Stimulated activated CD4-positive, alpha-beta T cell treated with anti-CD3 and anti-CD28 coated beads, Interleukin-4, amount 100 ng/mL, for 1 hour (primary cell): ENCODE results near the gene AFP.

Experiments
- DNase-seq: peaks from one replicate; pipeline ENCODE4 v3.0.0-alpha.2; 2020

AFP gene

DNA sequence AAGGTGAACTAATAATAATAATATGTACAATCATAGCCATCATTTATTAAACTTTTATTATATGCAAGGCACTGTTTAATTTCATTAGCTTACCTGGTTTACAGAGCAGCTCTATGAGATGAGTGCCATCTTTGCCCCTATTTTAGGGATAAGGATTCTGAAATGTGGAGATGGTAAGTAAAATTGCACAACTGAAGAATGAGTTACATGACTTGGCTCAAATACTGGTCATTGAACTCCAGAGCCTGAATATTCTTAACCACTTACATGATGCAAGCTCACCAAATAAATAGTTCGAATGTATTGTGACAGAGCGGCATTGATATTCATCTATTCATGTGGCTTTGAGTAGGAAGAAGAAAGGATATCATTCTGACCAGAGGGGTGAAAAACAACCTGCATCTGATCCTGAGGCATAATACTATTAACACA is 20.2 kb upstream of the AFP start:
- no peak for DNase-seq

DNA sequence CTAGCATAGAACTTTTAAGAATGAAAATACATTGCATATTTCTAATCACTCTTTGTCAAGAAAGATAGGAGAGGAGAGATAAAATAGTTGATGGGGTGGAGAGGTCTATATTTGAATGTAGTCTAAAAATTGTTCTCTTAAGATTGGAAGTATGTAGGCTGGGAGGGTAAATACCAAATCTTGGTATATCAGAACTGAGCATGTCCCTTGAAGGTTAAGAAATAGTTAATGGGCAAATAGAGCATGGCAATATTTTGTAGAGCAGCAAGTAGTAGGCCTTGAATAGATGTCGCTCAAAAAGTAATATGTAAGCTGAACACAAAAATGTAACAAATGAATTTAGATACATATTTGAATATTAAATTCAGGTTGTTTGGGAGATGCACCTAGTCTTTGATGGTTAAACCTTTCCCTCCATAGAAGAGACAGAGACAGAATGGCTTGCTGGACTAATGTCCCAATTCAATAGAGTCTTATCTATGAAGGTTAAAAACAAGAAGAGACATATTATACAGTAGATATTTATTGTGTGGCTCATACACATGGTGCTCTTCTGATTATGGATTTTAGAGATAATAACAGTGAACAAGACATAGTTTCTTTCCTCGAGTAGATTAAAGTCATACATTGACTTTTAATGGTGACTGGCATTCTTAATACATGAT is 19.5 kb upstream of the AFP start:
- DNase-seq = no peak

DNA sequence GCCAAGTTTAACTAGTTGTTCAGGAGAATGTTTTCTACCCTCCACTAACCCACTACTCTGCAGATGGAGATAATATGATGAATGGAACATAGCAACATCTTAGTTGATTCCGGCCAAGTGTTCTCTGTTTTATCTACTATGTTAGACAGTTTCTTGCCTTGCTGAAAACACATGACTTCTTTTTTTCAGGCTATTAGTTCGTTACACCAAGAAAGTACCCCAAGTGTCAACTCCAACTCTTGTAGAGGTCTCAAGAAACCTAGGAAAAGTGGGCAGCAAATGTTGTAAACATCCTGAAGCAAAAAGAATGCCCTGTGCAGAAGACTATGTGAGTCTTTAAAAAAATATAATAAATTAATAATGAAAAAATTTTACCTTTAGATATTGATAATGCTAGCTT is 18.7 kb upstream of the AFP start:
- no peak for DNase-seq

DNA sequence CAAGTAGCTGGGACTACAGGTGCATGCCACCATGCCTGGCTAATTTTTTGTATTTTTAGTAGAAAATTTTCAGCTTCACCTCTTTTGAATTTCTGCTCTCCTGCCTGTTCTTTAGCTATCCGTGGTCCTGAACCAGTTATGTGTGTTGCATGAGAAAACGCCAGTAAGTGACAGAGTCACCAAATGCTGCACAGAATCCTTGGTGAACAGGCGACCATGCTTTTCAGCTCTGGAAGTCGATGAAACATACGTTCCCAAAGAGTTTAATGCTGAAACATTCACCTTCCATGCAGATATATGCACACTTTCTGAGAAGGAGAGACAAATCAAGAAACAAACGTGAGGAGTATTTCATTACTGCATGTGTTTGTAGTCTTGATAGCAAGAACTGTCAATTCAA is 18.0 kb upstream of the AFP start:
- no peak for DNase-seq

DNA sequence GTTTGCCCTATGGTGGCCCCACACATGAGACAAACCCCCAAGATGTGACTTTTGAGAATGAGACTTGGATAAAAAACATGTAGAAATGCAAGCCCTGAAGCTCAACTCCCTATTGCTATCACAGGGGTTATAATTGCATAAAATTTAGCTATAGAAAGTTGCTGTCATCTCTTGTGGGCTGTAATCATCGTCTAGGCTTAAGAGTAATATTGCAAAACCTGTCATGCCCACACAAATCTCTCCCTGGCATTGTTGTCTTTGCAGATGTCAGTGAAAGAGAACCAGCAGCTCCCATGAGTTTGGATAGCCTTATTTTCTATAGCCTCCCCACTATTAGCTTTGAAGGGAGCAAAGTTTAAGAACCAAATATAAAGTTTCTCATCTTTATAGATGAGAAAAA is 17.3 kb upstream of the AFP start:
- no peak for DNase-seq

DNA sequence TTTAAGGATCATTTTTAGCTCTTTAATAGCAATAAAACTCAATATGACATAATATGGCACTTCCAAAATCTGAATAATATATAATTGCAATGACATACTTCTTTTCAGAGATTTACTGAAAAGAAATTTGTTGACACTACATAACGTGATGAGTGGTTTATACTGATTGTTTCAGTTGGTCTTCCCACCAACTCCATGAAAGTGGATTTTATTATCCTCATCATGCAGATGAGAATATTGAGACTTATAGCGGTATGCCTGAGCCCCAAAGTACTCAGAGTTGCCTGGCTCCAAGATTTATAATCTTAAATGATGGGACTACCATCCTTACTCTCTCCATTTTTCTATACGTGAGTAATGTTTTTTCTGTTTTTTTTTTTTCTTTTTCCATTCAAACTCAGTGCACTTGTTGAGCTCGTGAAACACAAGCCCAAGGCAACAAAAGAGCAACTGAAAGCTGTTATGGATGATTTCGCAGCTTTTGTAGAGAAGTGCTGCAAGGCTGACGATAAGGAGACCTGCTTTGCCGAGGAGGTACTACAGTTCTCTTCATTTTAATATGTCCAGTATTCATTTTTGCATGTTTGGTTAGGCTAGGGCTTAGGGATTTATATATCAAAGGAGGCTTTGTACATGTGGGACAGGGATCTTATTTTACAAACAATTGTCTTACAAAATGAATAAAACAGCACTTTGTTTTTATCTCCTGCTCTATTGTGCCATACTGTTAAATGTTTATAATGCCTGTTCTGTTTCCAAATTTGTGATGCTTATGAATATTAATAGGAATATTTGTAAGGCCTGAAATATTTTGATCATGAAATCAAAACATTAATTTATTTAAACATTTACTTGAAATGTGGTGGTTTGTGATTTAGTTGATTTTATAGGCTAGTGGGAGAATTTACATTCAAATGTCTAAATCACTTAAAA is 16.6 kb upstream of the AFP start:
- no peak for DNase-seq

DNA sequence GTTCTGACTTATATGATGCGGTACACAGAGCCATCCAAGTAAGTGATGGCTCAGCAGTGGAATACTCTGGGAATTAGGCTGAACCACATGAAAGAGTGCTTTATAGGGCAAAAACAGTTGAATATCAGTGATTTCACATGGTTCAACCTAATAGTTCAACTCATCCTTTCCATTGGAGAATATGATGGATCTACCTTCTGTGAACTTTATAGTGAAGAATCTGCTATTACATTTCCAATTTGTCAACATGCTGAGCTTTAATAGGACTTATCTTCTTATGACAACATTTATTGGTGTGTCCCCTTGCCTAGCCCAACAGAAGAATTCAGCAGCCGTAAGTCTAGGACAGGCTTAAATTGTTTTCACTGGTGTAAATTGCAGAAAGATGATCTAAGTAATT is 15.4 kb upstream of the AFP start:
- no peak for DNase-seq

DNA sequence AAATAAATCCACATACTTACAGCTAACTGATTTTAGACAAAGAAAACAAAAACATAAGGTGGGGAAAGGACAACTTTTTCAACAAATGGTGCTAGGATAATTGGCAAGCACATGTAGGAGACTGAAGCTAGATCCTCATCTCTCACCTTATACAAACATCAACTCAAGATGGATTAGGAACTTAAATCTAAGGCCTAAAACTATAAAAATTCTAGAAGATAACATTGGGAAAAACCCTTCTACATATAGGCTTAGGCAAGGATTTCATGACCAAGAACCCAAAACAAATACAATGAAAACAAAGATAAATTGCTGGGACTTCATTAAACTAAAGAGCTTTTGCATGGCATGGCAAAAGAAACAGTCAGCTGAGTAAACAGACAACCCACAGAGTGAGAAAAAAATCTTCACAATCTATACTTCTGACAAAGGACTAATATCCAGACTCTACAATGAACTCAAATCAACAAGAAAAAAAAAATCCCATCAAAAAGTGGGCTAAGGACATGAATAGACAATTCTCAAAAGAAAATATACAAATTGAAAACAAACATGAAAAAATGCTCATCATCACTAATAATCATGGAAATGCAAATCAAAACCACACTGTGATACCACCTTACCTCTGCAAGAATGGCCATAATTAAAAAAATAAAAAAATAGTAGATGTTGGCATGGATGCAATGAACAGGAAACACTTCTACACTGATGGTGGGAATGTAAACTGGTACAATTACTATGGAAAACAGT is 14.1 kb upstream of the AFP start:
- no peak for DNase-seq

DNA sequence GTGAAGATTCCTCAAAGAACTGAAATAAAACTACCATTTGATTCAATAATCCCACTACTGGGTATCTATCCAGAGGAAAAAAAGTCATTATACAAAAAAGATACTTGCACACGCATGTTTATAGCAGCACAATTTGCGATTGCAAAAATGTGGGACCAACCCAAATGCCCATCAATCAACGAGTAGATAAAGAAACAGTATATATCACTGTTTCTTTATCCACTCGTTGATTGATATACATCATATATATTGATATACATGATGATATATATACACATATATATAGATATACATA is 13.6 kb upstream of the AFP start:
- DNase-seq = no peak

DNA sequence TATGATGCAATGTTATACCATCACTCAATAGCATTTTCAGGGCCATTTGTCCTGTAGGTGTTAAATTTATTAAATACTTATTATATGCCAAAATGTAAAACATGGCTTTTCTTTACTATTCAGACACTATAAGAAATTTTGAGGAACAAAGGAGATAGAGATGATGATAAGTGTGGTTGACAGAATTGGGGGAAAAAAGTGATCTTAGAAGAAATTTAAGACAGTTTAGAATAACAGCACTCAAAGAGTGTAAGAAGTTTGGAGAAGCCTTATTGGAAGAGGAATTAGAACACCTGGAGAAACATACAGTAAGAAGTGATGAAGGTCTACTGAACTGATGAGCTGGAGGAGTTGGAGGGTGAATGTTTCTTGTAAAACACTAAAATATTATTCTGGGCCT is 12.8 kb upstream of the AFP start:
- DNase-seq = no peak

DNA sequence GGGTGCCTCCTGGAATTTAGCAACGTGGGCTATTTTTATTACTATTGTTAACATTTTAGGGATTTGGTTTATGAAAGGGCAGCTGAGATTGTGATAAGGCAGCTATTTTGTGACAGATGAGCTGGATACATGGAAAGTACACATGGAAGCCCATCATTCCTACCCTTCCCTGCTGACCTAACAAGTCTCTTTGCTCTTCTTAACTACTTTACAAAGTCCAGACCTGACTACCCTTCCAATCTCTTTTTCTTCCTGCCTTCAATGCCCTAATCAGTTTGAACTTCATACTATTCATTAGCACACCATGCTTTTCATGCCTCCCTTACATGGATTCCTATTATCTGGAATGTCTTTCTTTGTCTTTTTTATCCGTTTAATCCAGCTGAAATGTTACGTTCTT is 9.4 kb upstream of the AFP start:
- no peak for DNase-seq

DNA sequence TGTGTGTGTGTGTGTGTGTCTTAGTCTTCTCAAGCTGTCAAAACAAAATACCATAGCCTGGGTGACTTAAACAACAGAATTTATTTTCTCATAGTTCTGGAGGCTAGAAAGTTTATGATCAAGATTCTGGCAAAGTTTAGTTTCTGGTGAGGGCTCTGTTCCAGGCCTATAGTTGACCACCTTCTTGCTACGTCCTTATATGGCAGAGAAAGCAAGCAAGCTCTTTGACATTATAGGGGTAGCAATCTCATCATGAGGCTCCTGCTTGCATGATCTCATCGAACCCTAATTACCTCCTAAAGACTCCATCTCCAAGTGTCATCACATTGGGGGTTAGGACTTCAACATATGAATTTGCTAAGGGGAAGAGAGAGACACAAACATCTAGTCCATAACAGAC is 6.9 kb upstream of the AFP start:
- DNase-seq = no peak

DNA sequence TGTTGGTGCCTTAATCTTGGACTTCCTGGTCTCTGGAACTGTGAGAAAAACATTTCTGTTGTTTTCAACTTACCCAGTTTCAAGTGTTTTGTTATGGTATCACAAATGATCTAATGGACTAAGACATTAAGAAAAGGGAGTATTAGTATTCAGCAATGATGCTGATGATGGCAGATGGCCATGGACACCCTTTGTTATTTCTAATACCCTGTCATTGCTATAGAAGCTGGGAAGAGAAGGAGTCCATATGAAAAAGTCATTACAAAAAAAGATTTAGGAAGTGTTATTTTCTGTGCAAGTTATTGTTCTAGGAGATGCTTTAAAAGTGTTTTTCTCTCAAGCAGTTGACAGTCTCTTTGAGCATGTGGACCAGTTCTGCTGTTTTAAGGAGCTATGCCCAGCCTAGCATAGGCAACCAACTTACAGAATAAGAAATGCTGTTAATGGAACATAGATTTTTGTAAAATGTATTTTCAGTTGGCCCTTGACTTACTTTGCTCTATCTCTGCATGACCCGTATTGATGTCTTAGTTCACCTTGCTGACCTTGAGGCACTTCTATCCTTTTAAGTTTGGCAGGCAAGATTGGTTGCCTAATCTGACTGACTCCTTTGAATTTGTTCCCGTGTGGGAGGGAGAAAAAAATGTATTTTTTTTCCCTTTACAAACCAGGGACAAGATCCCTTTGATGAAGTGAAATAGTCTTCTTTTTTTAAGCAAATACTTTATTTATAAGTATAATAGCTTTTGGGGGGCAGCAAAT is 6.0 kb upstream of the AFP start:
- no peak for DNase-seq

DNA sequence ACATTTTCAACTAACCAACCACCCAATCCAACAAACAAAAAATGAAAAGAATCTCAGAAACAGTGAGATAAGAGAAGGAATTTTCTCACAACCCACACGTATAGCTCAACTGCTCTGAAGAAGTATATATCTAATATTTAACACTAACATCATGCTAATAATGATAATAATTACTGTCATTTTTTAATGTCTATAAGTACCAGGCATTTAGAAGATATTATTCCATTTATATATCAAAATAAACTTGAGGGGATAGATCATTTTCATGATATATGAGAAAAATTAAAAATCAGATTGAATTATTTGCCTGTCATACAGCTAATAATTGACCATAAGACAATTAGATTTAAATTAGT is 4.2 kb upstream of the AFP start:
- DNase-seq = no peak

DNA sequence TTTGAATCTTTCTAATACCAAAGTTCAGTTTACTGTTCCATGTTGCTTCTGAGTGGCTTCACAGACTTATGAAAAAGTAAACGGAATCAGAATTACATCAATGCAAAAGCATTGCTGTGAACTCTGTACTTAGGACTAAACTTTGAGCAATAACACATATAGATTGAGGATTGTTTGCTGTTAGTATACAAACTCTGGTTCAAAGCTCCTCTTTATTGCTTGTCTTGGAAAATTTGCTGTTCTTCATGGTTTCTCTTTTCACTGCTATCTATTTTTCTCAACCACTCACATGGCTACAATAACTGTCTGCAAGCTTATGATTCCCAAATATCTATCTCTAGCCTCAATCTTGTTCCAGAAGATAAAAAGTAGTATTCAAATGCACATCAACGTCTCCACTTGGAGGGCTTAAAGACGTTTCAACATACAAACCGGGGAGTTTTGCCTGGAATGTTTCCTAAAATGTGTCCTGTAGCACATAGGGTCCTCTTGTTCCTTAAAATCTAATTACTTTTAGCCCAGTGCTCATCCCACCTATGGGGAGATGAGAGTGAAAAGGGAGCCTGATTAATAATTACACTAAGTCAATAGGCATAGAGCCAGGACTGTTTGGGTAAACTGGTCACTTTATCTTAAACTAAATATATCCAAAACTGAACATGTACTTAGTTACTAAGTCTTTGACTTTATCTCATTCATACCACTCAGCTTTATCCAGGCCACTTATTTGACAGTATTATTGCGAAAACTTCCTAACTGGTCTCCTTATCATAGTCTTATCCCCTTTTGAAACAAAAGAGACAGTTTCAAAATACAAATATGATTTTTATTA is 3.6 kb upstream of the AFP start:
- DNase-seq = no peak

DNA sequence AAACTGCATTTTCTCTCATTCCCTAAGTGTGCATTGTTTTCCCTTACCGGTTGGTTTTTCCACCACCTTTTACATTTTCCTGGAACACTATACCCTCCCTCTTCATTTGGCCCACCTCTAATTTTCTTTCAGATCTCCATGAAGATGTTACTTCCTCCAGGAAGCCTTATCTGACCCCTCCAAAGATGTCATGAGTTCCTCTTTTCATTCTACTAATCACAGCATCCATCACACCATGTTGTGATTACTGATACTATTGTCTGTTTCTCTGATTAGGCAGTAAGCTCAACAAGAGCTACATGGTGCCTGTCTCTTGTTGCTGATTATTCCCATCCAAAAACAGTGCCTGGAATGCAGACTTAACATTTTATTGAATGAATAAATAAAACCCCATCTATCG is 2.9 kb upstream of the AFP start:
- no peak for DNase-seq

DNA sequence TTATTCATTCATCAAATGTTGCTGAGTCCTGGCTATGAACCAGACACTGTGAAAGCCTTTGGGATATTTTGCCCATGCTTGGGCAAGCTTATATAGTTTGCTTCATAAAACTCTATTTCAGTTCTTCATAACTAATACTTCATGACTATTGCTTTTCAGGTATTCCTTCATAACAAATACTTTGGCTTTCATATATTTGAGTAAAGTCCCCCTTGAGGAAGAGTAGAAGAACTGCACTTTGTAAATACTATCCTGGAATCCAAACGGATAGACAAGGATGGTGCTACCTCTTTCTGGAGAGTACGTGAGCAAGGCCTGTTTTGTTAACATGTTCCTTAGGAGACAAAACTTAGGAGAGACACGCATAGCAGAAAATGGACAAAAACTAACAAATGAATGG is 1.7 kb upstream of the AFP start:
- DNase-seq = no peak

DNA sequence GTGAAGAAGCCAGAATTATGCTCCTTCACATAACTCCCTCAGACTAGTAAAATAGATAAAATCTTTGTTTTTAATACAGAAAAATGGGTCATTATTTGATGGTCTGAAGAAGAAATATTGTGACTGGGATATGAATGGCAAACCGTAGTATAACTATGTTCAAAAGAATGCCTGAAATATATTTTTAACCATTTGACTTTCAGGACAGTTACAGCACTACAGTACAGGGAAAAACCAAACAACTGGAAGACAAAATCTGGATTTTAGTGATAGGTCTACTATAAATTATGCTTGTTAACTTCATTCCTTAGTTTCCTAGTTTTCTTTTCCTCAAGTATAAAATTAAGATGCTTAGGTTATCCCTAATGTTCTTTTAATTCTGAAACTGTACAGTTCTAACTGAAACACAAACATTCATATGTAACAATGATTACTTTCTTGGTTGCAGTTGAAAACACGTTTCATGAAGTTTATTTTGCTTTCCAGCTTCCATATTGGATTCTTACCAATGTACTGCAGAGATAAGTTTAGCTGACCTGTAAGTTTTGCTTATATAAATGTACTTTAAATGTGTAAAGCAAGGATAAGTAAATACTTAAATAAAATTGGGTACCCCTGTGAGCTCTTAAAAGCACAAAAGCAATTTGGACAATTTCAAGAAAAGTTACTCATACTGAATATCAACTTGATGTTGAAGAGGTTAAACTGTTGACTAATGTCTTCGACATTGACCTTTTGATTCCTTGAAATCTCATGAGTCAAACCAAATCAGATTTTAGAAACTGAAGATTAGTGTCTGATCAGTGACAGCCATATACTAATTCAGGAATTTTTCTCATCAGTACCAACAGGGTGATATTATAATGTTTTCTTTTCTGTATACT is 895 bp downstream of the AFP start:
- DNase-seq = no peak

DNA sequence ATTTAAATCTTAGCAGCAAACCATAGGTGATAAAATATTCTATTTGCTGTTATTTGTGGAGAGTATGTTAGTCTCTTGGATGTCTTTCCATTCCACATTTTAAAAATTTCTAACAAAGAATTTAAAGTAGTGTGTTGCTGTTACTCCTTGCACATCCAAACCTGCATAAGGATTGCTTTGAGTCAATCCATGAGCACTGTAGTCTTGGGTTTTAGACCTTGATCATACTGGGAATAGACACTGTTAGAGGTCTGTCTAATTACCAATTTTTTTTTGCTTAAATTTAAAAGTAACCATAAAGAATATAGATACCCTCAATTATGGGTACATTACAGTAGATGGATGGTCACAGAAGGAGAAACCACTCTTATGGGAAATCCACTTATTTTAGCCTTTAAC is 1.5 kb downstream of the AFP start:
- no peak for DNase-seq

DNA sequence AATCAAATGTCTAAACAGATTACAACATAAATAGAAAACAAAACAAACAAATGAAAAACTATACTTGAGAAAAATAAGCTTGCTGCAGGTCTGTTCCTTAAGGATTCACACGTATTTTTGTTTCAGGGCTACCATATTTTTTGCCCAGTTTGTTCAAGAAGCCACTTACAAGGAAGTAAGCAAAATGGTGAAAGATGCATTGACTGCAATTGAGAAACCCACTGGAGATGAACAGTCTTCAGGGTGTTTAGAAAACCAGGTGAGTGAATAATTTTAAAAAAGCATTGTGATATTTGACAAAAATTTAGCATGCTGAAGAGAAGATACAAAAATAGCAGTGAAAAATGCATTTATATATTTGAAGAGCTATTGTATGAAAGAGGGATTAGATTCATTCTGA is 2.0 kb downstream of the AFP start:
- no peak for DNase-seq

DNA sequence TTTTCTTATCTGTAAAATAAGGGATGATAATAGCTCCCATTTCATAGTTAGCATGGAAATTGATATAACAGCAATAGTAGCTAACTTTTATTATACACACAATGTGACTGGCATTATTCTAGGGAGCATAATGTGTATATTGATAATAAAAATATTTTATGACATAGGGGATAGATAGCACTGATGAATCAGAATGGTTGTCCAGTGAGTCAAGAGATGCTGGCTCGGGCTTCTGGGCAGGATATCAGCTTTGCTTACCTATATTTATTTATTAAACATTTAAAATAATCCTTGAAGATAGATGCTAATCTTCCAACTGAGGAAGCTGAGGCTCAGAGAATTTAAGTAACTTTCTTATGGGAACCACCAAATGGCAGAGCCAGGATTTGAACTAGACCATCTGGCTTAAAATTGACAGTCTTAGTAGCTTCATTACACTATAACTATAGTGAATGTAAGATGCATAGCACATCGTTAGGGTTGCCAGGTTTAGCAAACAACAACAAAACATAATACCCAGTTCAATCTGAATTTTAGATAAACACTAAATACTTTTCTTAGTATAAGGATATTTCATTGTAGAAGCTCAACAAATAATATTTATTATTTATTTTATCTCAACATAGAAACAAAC is 2.7 kb downstream of the AFP start:
- DNase-seq = no peak
